ENCODE results near the gene USP48.
"Not testable (repeated sequence)": the region's sequence is repeated elsewhere in the genome, so short reads cannot be mapped to it uniquely, and the experiment has no call there.

USP48 gene

GRCh38 chr1:21634806-21635535 is 148.0 kb downstream of the USP48 start:
- no peak for DNase-seq (ENCODE audit: low read depth)

- no peak for DNase-seq (ENCODE audit: low read depth)
Observed at GRCh38 chr1:21633992-21634805, 148.8 kb downstream of the USP48 start.

GRCh38 chr1:21633141-21633755 is 149.7 kb downstream of the USP48 start:
- no peak for DNase-seq (ENCODE audit: low read depth)

GRCh38 chr1:21631944-21632887 is 150.7 kb downstream of the USP48 start:
- no peak for DNase-seq (ENCODE audit: low read depth)

- not testable (repeated sequence) for DNase-seq (ENCODE audit: low read depth)
Observed at GRCh38 chr1:21631590-21631943, 151.4 kb downstream of the USP48 start.

GRCh38 chr1:21630571-21631343 is 152.2 kb downstream of the USP48 start:
- no peak for DNase-seq (ENCODE audit: low read depth)

- no peak for DNase-seq (ENCODE audit: low read depth)
Observed at GRCh38 chr1:21629971-21630370, 153.0 kb downstream of the USP48 start.

GRCh38 chr1:21628798-21629393 is 154.1 kb downstream of the USP48 start:
- no peak for DNase-seq (ENCODE audit: low read depth)

Measured in ELR (cell line).